ENCODE data around the gene IGSF3.
"Not testable (repeated sequence)": the region's sequence is repeated elsewhere in the genome, so short reads cannot be mapped to it uniquely, and the experiment has no call there.

IGSF3 gene

GRCh38 chr1:116657836-116658235 lies 9.7 kb downstream of the IGSF3 start:
- DNase-seq = not testable (repeated sequence)

DNA sequence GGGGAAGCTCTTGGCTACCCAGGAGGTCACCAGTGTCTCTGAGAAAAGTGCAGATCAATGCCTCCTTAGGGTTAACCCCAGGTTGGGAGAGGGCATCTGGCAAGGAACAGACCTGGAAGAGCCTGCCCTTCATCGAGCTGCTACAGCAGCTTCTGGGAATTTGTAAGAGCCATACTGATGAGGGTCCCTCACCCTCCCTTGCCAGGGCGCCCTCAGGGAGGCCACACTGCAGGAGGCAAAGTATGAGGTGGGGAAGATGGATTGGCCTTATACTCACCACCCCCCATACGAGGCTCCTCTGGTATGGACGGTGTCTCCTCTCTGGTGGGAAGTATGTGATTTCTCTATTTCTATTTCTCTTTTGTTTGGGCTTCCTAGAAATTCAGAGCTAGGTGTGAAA lies 13.2 kb downstream of the IGSF3 start:
- DNase-seq = no peak

DNA sequence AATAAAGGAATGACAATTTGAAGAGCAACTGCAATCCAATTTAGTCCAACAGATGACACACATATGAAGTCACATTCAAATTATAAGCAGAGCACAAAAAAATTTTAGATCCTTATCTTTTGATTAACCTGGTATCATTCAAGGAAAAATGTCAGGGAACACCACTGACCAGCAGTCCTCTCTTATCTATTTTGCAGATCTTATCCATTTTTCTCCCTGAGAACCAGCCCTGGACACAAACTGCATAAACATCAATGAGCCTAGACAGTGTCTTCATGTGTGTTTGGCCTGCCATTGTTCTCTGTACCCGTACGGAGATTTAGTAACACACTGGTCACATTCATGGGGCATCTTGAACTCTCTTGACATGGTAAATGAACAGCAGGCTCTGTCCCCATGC lies 14.9 kb downstream of the IGSF3 start:
- DNase-seq = not testable (repeated sequence)

- DNase-seq = not testable (repeated sequence)
Observed at GRCh38 chr1:116650781-116651180, 16.8 kb downstream of the IGSF3 start.

GRCh38 chr1:116649041-116649440 lies 18.5 kb downstream of the IGSF3 start:
- peak in 1 of 2 experiments; percentile 15 for DNase-seq

- DNase-seq = not testable (repeated sequence)
Observed at GRCh38 chr1:116648325-116648724, 19.2 kb downstream of the IGSF3 start.

- not testable (repeated sequence) for DNase-seq
Observed at GRCh38 chr1:116647186-116647585, 20.3 kb downstream of the IGSF3 start.

DNA sequence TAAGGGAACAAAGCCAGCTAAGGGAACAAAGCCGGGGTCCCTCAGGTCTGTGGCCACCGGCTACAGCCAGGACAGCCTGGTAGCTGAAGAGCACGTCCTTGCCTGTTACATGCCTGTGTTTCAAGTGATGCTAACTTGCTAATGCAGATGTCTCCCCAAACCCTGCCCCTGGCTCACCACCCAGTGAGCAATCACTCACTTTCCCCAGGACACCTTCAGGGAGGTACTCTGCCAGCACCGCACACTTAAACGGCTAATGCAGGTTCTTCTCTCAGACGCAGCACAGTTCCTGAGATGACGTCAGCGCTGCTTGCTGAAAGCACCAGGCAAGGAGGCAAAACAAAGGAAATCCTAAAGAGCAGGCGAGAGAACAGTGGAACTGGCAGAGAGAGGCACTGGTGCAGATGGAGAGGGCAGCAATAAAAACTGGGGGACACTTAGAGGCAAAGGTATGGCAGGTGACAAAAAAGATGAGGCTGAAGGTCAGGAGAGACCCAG lies 20.8 kb downstream of the IGSF3 start:
- not testable (repeated sequence) for DNase-seq

DNA sequence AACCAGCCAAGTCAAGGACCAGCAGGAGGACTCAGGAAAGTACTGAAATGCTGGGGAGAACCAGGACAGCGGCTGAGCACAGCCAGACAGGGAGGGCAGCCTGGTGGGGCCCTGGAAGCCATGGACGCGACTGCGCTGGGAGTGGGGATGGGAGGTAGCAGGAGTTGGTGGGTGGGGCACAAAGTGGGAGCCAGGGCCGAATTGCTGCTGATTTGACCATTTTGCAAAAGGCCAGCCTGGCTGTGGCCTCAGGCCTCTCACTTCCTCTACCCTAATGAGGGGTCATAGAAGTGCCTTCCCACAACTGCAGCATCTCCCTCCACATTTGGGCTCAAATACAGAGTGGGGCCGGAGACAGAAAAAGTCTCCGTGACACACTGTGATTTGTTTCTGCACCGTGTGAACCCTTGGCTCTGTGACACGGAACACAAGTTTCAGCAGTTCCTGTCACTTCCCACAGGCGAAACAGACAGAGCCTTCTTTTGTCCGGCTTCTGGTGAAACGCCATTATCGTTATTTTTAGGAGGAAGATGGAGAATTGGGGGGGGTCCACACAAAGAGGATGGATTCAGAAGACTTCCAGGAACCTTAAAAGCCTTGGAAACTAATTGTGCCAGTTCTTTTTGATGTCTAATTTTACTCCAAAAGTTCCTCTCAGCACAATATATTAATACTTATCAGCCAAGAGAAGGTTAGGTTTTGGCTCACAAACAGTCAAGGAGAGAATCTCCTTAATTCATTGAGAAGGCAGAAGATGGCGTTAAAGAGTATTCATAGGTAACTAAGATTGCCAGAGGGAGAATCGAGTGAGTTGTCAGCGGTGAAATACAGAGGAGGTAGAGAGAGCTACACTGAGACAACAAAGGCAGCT lies 21.5 kb downstream of the IGSF3 start:
- DNase-seq = not testable (repeated sequence)

GRCh38 chr1:116644993-116645392 lies 22.5 kb downstream of the IGSF3 start:
- DNase-seq = not testable (repeated sequence)

GRCh38 chr1:116644096-116644495 lies 23.4 kb downstream of the IGSF3 start:
- DNase-seq = not testable (repeated sequence)

- DNase-seq = not testable (repeated sequence)
Observed at GRCh38 chr1:116643281-116643751, 24.2 kb downstream of the IGSF3 start.

DNA sequence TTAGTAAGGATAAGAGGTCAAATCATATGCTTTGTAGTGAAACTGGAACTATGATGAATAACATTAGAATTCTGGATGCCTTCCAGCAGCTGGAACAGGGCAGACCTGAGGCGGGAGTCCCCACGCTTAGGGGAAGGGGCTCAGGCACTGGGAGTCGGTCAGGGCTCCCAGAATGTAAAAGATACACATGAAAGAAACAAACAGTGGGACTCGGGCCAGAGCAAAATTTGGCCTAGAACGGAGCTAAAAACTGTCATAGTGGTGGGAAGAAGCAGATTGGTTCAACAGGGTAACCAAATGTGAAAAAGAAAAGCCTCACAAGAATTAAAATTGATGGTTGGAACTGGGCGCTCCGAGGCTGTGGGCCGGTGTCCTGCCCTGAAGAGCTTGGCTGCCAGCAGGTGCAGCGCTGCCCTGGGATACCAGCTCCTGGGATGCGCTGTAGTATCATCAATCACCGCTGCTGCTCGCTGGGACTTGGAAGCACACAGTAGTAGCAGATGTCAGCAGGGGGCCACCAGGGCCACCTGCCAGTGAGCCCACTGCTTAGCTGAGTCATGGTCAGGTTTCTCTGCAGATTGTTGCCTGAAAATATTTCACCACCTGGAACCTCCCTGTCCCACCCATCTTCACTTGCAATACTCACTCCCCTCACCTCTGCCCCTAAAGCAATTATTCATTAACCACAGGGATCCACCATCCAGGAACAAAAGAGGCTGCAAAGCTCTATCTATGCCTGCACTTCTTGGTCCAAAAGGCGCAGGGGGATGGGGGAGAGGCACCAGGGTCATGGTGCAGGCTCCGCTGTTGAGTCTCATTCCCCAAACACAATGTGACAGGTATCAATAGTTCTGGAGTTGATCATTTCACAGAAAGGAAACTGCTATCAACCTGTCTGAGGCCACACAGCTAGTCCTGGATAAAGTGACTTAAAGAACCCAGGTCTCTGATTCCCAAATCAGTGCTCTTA lies 24.9 kb downstream of the IGSF3 start:
- DNase-seq = peak; percentile 32 to 57

DNA sequence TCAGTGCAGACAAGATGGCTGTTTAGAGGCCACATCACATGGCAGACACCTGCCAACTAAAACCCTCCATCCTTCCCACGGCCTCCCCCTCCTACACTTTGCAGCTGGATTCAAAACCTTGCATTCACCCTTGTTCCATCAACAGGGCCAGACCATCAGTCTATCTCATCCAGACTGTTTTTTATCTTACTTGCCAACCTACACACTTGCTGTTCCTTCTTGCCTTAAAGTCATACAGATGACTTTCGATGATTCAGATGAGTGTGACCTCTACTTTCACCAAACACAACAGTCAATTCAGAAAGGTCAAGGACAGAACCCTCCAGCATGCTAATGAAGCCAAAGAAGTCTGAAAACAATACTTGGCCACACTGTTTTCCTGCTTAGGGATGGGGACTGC lies 29.9 kb downstream of the IGSF3 start:
- not testable (repeated sequence) for DNase-seq

GRCh38 chr1:116636584-116636983 lies 30.9 kb downstream of the IGSF3 start:
- peak in 1 of 2 experiments; percentile 55 for DNase-seq

- DNase-seq = not testable (repeated sequence)
Observed at GRCh38 chr1:116634386-116634785, 33.1 kb downstream of the IGSF3 start.

DNA sequence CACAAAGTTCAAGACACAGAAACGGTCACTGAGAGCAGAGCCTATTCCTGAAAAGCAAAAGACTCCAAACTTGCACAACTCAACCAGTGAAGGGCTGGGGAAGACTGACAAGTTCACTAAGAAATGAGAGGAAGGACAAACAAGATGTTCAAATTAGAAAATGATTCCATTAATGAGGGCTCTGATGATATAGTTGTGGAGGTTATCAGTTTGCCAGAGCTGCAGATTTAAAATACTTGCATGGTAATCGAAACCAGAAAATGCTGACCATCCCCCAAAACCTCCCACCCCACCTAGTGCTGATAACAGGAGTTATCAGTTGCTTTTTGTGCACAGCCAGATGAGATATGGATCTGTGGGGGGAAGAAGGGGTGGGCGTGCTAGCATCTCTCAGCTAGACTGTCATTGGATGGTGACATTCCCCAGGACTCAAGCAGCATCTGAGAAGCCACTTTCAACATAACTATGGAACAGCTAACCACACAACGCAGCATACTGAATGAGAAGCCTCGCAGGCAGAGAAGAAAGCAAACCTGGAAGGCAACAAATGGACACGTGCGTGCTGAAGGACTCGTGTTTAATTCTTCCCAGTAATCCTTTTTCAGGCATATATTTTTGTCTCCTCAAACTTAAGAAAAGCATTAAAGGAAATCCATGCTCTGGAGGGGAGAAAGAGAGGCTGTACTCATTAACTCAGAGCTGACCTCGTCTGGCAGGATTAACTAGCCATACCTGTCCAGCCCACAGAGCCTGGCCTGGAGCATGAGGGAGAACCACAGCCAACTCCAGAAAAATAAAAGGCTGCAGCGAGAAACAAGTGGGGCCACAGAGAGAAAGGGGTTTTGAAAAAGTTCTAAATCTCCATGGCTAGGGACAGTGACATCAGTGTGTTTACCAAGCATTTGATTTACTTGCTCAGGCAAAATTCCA lies 35.3 kb downstream of the IGSF3 start:
- not testable (repeated sequence) for DNase-seq

GRCh38 chr1:116631554-116631953 lies 36.0 kb downstream of the IGSF3 start:
- not testable (repeated sequence) for DNase-seq

DNA sequence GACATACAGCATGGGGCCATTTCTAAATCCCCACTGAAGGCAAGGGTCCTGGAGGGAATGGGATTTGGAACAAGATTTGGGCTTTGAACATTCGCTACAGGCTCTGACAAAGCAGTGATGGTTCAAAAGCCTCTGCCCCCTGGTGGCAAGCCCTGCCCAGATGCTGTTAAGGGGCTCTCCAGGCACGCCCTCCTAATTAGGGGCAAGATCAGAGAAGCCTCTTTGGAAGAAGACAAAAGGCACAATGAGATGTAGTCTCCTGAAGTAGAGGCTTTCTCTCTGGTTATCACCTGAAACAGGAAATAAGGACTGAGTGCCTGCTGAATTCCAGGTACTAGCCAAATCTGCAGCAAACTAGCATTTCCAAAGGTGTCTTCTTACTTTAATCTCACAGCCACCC lies 37.5 kb downstream of the IGSF3 start:
- DNase-seq = not testable (repeated sequence)

DNA sequence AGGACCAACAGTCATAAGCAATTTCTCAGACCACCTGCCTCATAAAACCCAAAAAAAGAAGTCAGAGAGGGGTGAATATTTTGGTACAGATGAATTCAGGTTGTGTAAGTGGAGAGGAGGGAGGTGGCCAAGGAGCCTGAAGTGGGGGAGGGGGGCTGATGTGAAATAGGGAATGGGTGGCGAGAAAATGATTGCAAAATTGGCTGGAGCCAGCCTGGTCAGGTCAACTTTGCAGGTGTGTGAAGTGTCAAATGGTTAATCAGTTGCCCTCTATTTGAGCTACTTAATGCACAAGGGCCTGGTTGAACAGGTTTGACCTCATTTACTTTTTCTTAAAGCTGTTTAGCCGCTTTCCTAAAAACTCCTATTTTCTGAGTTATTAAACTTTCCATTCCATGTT lies 38.1 kb downstream of the IGSF3 start:
- not testable (repeated sequence) for DNase-seq

DNA sequence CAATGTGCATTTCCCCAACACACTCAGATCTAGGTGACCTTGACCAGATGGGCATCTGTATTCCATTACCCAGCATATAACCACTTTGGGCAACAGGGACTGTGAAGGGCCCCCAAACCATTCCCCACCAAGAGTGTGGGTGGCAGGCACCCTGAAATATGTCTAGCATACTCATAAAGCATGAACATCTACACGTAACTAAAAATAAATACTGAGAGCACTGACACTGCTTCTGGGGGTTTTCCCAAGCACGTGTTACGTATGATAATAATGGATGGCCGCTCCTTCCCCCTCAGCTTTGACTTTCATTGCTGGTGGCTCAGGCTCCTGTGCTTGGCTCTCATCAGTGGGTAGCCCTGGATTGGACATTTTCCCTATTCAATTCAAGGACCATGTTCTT lies 39.1 kb downstream of the IGSF3 start:
- DNase-seq = no peak

DNA sequence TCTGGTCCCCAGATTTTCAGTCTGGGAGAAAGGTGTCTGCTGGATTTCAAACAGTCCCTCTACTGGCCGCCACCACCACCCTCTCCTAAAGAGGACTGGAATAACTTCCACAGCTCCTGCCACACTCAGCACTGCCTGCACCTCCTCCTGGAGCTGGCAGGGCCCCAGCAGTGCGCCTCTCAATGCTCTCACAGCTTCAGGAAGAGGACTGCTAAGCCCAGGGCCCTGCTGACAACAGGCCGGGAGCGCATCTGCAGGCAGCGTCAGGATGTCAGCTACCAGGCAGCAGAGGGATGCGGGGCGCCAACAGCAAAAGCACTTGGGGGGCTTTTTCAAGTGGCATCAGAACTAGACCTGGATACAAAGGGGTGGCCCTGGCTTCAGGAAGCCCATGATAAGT lies 40.2 kb downstream of the IGSF3 start:
- not testable (repeated sequence) for DNase-seq
